Calu3 (cell line): ENCODE results near the gene ZBTB38. TPM values are rescaled to one million over a fixed set of nuclear protein-coding genes. Genes with fewer than 3 reads are reported as not detected.

Experiments
- BruUV-seq: library from RNA; stranded (reverse); fragments of 400-500 nt; replicated peaks from 2 replicates; lab custom pipeline; 2021; lab: Mats Ljungman, UMichigan
- CTCF ChIA-PET: fragments of 300-600 bp; sonication (Branson Sonifier 250); formaldehyde crosslinking; loops from one replicate; lab custom pipeline; 2022; ENCODE audit warnings: antibody characterized with exemption; lab: Charles Lee
- DNase-seq: peaks from one replicate; pipeline ENCODE4 v3.0.0; 2022
- H3K27ac Mint-ChIP-seq: one replicate; pipeline ENCODE4 v1.8.0; 2022; ENCODE audit warnings: mixed read lengths; ENCODE audit not compliant: unreplicated experiment
- H3K27me3 Mint-ChIP-seq: one replicate; pipeline ENCODE4 v1.8.0; 2022; ENCODE audit warnings: mixed read lengths; ENCODE audit not compliant: unreplicated experiment
- H3K36me3 Mint-ChIP-seq: one replicate; pipeline ENCODE4 v1.8.0; 2022; ENCODE audit warnings: mild to moderate bottlenecking, moderate library complexity, mixed read lengths; ENCODE audit not compliant: insufficient read depth, unreplicated experiment
- H3K4me1 Mint-ChIP-seq: one replicate; pipeline ENCODE4 v1.8.0; 2022; ENCODE audit warnings: mild to moderate bottlenecking, low read depth, mixed read lengths; ENCODE audit not compliant: unreplicated experiment
- H3K4me3 Mint-ChIP-seq: one replicate; pipeline ENCODE4 v1.8.0; 2022; ENCODE audit warnings: mild to moderate bottlenecking, low read depth, moderate library complexity, mixed read lengths; ENCODE audit not compliant: unreplicated experiment
- H3K9me3 Mint-ChIP-seq: one replicate; pipeline ENCODE4 v1.8.0; 2022; ENCODE audit warnings: low read depth, mixed read lengths; ENCODE audit not compliant: unreplicated experiment
- intact Hi-C: fragments of 100-400 bp; cut with micrococcal nuclease; formaldehyde crosslinking; loops from one replicate; pipeline ENCODE4 v1.10.0; 2022; ENCODE audit not compliant: unreplicated experiment
- total RNA-seq: library from RNA; stranded (reverse); gene quantifications from 2 replicates; pipeline ENCODE4 v1.2.3, GENCODE V29; 2022
- TF ChIP-seq, protein P1 (sequence below): fragments of 200-600 bp; IDR thresholded peaks from one replicate; pipeline ENCODE4 v1.8.0; 2022; ENCODE audit warnings: antibody characterized with exemption; ENCODE audit not compliant: unreplicated experiment

The ZBTB38 gene
- total RNA-seq, 1 experiment from 2014 or later: 95.9 TPM

DNA sequence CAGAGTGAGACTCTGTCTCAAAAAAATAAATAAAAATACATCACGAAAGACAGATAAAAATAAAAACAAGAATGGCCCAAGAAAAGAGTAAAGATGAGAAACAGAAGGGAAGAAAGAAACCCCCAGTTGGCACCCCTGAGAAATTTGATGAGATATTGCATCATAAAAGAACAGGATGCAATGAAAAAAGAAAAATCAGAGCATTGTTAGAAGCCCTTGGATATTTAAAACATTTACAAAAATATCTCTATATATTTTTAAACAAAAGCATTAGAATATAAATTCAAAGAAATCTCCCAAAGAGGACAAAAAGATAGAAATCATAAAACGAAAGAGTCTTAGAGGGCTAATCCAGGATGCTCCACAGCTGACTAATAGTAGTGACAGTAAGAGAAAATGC lies 18.6 kb upstream of the ZBTB38 start:
- TF ChIP-seq, protein P1, sequence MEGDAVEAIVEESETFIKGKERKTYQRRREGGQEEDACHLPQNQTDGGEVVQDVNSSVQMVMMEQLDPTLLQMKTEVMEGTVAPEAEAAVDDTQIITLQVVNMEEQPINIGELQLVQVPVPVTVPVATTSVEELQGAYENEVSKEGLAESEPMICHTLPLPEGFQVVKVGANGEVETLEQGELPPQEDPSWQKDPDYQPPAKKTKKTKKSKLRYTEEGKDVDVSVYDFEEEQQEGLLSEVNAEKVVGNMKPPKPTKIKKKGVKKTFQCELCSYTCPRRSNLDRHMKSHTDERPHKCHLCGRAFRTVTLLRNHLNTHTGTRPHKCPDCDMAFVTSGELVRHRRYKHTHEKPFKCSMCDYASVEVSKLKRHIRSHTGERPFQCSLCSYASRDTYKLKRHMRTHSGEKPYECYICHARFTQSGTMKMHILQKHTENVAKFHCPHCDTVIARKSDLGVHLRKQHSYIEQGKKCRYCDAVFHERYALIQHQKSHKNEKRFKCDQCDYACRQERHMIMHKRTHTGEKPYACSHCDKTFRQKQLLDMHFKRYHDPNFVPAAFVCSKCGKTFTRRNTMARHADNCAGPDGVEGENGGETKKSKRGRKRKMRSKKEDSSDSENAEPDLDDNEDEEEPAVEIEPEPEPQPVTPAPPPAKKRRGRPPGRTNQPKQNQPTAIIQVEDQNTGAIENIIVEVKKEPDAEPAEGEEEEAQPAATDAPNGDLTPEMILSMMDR: no peak
- Mint-ChIP-seq H3K9me3 (no peaks in the 10 kb centered on the region), H3K4me1 (peaks cover 18% of the 10 kb centered on the region), H3K27ac (no peak overlapping the region), H3K4me3 (no peak overlapping the region), H3K36me3 (no peaks in the 10 kb centered on the region), H3K27me3 (peaks cover 31% of the 10 kb centered on the region)
- intact Hi-C loops: no loop called here
- CTCF ChIA-PET: interaction anchor here (1.9 to 2.0 kb wide), 2 partner anchors 11 to 38 kb away, joined by 6 to 7 read pairs; no protein-coding TSS in a partner anchor
- DNase-seq: no peak
- no TSS peak for BruUV-seq

DNA sequence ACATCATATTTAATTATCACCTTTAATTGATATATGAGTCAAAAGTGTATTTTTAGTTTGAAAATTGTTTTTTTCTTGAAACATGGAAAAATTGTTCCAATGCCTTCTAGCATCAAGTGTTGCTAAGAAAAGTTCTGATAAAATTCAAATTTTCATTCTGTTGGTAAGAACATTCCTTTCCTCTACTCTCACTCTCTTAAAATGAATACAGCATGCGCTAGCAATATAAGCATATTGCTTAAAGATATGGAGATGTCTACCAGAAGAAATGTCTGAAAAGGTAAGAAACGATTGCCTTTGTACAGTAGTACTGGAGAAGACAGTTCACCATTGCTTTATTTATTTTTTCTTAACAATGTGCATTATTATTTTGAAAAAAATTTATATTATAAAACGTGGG lies 17.6 kb upstream of the ZBTB38 start:
- Mint-ChIP-seq H3K4me1 (peaks cover 14% of the 10 kb centered on the region), H3K9me3 (no peaks in the 10 kb centered on the region), H3K4me3 (no peak overlapping the region), H3K27me3 (peaks cover 35% of the 10 kb centered on the region), H3K36me3 (no peaks in the 10 kb centered on the region), H3K27ac (no peak overlapping the region)
- CTCF ChIA-PET: no interaction called here
- no TSS peak for BruUV-seq
- TF ChIP-seq, protein P1: no peak
- DNase-seq: no peak
- intact Hi-C loops: no loop called here

DNA sequence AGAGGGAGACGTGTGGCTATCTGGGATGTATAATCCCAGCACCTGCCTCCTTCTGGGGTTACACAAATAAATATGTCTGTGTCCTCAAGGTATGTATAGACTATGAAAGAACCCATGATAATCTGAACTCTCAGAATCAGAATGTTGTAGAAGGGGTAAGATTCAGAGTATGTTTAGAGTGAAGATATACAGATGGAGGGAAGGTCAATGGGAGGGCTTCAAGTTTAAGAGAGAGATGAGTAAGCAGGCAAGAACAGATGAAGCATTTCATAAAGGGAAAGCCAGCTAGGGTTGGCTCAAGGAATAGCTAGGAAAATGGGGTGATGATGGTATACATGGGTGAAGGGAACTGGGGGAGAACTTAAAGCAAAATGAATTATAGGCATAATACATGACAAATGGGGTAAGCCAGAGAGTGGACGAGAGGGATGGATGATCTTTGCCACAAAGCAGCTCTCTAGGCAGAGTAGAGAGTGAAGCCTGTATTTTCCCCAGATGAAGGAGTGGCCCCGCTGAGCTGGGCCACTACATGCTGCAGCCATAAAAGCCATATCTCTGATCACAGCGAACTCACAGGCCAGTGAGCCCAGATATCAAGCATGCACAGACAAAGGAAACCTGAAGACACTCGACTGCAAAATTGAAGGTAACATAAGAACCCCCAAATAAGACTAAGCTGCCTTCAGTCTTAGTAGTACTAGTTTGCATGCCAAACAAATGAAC lies 15.9 kb upstream of the ZBTB38 start:
- no TSS peak for BruUV-seq
- Mint-ChIP-seq H3K36me3 (no peaks in the 10 kb centered on the region), H3K27ac (no peak overlapping the region), H3K27me3 (peaks cover 35% of the 10 kb centered on the region), H3K4me3 (no peak overlapping the region), H3K9me3 (no peaks in the 10 kb centered on the region), H3K4me1 (no peaks in the 10 kb centered on the region)
- TF ChIP-seq, protein P1: no peak
- intact Hi-C loops: no loop called here
- DNase-seq: no peak
- CTCF ChIA-PET: interaction anchor here (0.6 to 2.0 kb wide), 3 partner anchors 8 to 1250 kb away, joined by 5 to 6 read pairs (median 6); no protein-coding TSS in a partner anchor

DNA sequence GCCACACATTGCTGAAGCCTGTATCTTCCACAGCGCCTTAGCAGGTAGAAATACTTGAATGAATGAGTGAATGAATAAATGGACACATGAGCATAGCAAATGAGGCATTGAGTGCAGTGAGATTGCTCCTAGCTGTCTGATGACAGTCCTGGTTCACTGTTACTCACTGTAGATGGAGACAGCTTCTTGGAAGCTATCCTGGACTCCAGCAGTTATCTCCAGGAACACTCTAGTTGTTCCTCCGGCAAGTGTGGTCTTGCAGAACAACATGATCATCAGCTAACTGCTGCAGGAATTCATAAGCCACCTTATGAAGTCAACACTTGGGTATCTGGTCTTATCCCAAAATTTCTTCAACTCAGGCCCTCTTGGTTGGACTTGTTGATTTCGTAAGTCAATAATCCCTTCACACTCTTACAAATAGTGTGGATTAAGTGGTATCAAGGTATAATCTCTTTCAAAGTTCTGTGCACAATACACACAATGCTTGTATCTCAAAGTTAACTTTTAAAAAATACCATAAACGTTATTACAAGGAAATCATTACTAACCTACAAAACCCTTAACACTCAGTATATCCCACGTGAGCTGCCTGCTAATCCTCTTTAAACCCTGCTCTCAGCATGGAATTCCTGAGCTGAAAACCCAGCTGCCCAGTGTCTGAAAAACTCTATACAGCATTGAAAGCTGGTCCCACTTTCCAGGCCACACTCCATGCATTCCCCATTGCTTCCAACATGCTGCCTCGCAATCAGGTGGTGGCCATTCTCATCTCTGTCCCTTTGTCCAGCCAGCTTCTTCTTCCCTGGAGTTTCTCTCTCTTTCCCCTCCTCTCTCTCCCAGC lies 14.4 kb upstream of the ZBTB38 start:
- Mint-ChIP-seq H3K9me3 (no peaks in the 10 kb centered on the region), H3K27ac (no peak overlapping the region), H3K36me3 (no peaks in the 10 kb centered on the region), H3K27me3 (peaks cover 35% of the 10 kb centered on the region), H3K4me1 (no peaks in the 10 kb centered on the region), H3K4me3 (no peak overlapping the region)
- intact Hi-C loops: no loop called here
- no TSS peak for BruUV-seq
- TF ChIP-seq, protein P1: no peak
- CTCF ChIA-PET: no interaction called here
- no peak for DNase-seq
